22Rv1 (cell line): ENCODE data around the gene CALM3.

Experiments
- H3K27ac ChIP-seq: fragments of 450-650 bp; 2 replicates; pipeline ENCODE4 v1.5.1; 2017
- CTCF ChIP-seq: fragments of 450-650 bp; IDR thresholded peaks from 2 replicates; pipeline ENCODE4 v1.5.1; 2017; ENCODE audit warnings: mild to moderate bottlenecking
- ZFX ChIP-seq: fragments of 450-650 bp; IDR thresholded peaks from 2 replicates; pipeline ENCODE4 v1.6.1; 2017; ENCODE audit warnings: antibody characterized with exemption, borderline replicate concordance

The CALM3 gene

GRCh38 chr19:46656541-46656940, 55.4 kb downstream of the CALM3 start:
- H3K27ac ChIP-seq = no peak overlapping the region
- TF ChIP-seq CTCF (no peak), ZFX (no peak)

- TF ChIP-seq ZFX = no peak
- TF ChIP-seq CTCF = no peak
Measured at GRCh38 chr19:46659151-46660007, 58.2 kb downstream of the CALM3 start.

GRCh38 chr19:46660008-46660517, 58.9 kb downstream of the CALM3 start:
- no peak overlapping the region for H3K27ac ChIP-seq
- no peak for TF ChIP-seq CTCF
- TF ChIP-seq ZFX = no peak

More at GRCh38 chr19:46659151-46660007, 58.2 kb downstream of the CALM3 start:
- H3K27ac ChIP-seq = no peak overlapping the region
